Astrocyte (in vitro differentiated cells and primary cell): ENCODE measurements around the gene SLC5A6.

Source experiments
- CTCF ChIP-seq: IDR thresholded peaks from 2 replicates; pipeline ENCODE4 v1.5.1; 2011; ENCODE audit warnings: low read depth, mild to moderate bottlenecking, inconsistent platforms, low read length, moderate library complexity; ENCODE audit not compliant: insufficient read depth
- EZH2 ChIP-seq: IDR thresholded peaks from 2 replicates; pipeline ENCODE4 v1.6.1; 2012; ENCODE audit warnings: mild to moderate bottlenecking, low read length, inconsistent platforms; ENCODE audit not compliant: insufficient read depth

GRCh38 chr2:27236136-27236535, 24.1 kb upstream of the SLC5A6 start:
- TF ChIP-seq CTCF (no peak), EZH2 (no peak)
